H9 (cell line): Measurements from ENCODE around the gene EEF1A1. TPM values are rescaled to one million over a fixed set of nuclear protein-coding genes. Genes with fewer than 3 reads are reported as not detected.

Source experiments
- DNase-seq: peaks from one replicate; pipeline ENCODE4 v3.0.0-alpha.2; 2017
- H2AFZ ChIP-seq: one replicate; pipeline ENCODE4 v1.6.1; 2013; ENCODE audit warnings: mild to moderate bottlenecking, low read length, control low read depth, moderate library complexity
- H2AK5ac ChIP-seq: 2 replicates; pipeline ENCODE4 v1.6.1; 2013; ENCODE audit warnings: low read length, control low read depth, mixed read lengths; ENCODE audit not compliant: insufficient read length
- H2BK120ac ChIP-seq: one replicate; pipeline ENCODE4 v1.6.1; 2013; ENCODE audit warnings: low read depth, mild to moderate bottlenecking, low read length, control low read depth, inconsistent platforms; ENCODE audit not compliant: poor library complexity, severe bottlenecking
- H2BK12ac ChIP-seq: 2 replicates; pipeline ENCODE4 v1.6.1; 2013; ENCODE audit warnings: low read length, control low read depth, mixed read lengths, low read depth; ENCODE audit not compliant: insufficient read length
- H2BK15ac ChIP-seq: 2 replicates; pipeline ENCODE4 v1.6.1; 2013; ENCODE audit warnings: low read depth, low read length, control low read depth
- H2BK20ac ChIP-seq: one replicate; pipeline ENCODE4 v1.6.1; 2013; ENCODE audit warnings: low read depth, mild to moderate bottlenecking, low read length, control low read depth, inconsistent platforms; ENCODE audit not compliant: poor library complexity, severe bottlenecking
- H2BK5ac ChIP-seq: 2 replicates; pipeline ENCODE4 v1.6.1; 2013; ENCODE audit warnings: low read length, control low read depth, mixed read lengths; ENCODE audit not compliant: insufficient read length
- H3K14ac ChIP-seq: 2 replicates; pipeline ENCODE4 v1.6.1; 2013; ENCODE audit warnings: low read length, control low read depth; ENCODE audit not compliant: insufficient read depth
- H3K18ac ChIP-seq: 2 replicates; pipeline ENCODE4 v1.6.1; 2013; ENCODE audit warnings: low read depth, mild to moderate bottlenecking, mixed read lengths, low read length, control low read depth; ENCODE audit not compliant: insufficient read length
- H3K23ac ChIP-seq: 2 replicates; pipeline ENCODE4 v1.6.1; 2013; ENCODE audit warnings: low read length, control low read depth, mixed read lengths, low read depth; ENCODE audit not compliant: insufficient read length
- H3K23me2 ChIP-seq: 2 replicates; pipeline ENCODE4 v1.6.1; 2013; ENCODE audit warnings: low read depth, mild to moderate bottlenecking, mixed read lengths, low read length, control low read depth; ENCODE audit not compliant: insufficient read length, poor library complexity, severe bottlenecking
- H3K27ac ChIP-seq: 2 replicates; pipeline ENCODE4 v1.5.1; 2013; ENCODE audit warnings: low read length, control low read depth, mixed read lengths, low read depth; ENCODE audit not compliant: insufficient read length
- H3K27me3 ChIP-seq: 2 replicates; pipeline ENCODE4 v1.6.1; 2013; ENCODE audit warnings: low read length, control low read depth, inconsistent platforms; ENCODE audit not compliant: insufficient read depth
- H3K4ac ChIP-seq: 2 replicates; pipeline ENCODE4 v1.6.1; 2013; ENCODE audit warnings: low read depth, mild to moderate bottlenecking, control low read depth, inconsistent platforms, low read length, moderate library complexity
- H3K4me1 ChIP-seq: 2 replicates; pipeline ENCODE4 v1.6.1; 2013; ENCODE audit warnings: low read length, control low read depth, inconsistent platforms; ENCODE audit not compliant: insufficient read depth
- H3K4me2 ChIP-seq: 2 replicates; pipeline ENCODE4 v1.6.1; 2013; ENCODE audit warnings: low read length, control low read depth, mixed read lengths; ENCODE audit not compliant: insufficient read length, insufficient read depth
- H3K56ac ChIP-seq: 2 replicates; pipeline ENCODE4 v1.6.1; 2013; ENCODE audit warnings: low read depth, mild to moderate bottlenecking, mixed read lengths, low read length, control low read depth; ENCODE audit not compliant: insufficient read length
- H3K79me1 ChIP-seq: 2 replicates; pipeline ENCODE4 v1.6.1; 2013; ENCODE audit warnings: low read depth, mild to moderate bottlenecking, moderate library complexity, low read length, control low read depth, inconsistent platforms; ENCODE audit not compliant: insufficient read depth, poor library complexity, severe bottlenecking
- H3K79me2 ChIP-seq: 2 replicates; pipeline ENCODE4 v1.6.1; 2013; ENCODE audit warnings: low read length, control low read depth, inconsistent platforms; ENCODE audit not compliant: insufficient read depth
- H3K9ac ChIP-seq: 2 replicates; pipeline ENCODE4 v1.6.1; 2013; ENCODE audit warnings: low read length, control low read depth, mixed read lengths; ENCODE audit not compliant: insufficient read length; ENCODE audit errors: extremely low read depth
- H3K9me3 ChIP-seq: one replicate; pipeline ENCODE4 v1.6.1; 2013; ENCODE audit warnings: low read depth, low read length, inconsistent platforms; ENCODE audit not compliant: control insufficient read depth
- H3T11ph ChIP-seq: one replicate; pipeline ENCODE4 v1.6.1; 2013; ENCODE audit warnings: mild to moderate bottlenecking, low read length, control low read depth, inconsistent platforms
- H4K20me1 ChIP-seq: one replicate; pipeline ENCODE4 v1.6.1; 2013; ENCODE audit not compliant: control insufficient read depth, insufficient read length, insufficient read depth
- H4K5ac ChIP-seq: 2 replicates; pipeline ENCODE4 v1.6.1; 2013; ENCODE audit warnings: low read depth, mild to moderate bottlenecking, mixed read lengths, low read length, control low read depth; ENCODE audit not compliant: insufficient read length
- H4K8ac ChIP-seq: replicated peaks from 2 replicates; pipeline ENCODE4 v1.6.1; 2013; ENCODE audit warnings: low read length, control low read depth, mixed read lengths, low read depth; ENCODE audit not compliant: insufficient read length
- H4K91ac ChIP-seq: 2 replicates; pipeline ENCODE4 v1.6.1; 2013; ENCODE audit warnings: low read depth, mild to moderate bottlenecking, moderate library complexity, mixed read lengths, low read length, control low read depth; ENCODE audit not compliant: insufficient read length
- H3K27ac Mint-ChIP-seq, 3 experiments: 2 replicates in 2 of 3; 3 replicates in 1 of 3; pipeline ENCODE4 v1.8.0; 2020 to 2021; ENCODE audit warnings: mixed read lengths in 3 of 3, mild to moderate bottlenecking in 1 of 3, moderate library complexity in 1 of 3
- H3K27me3 Mint-ChIP-seq: 2 replicates; pipeline ENCODE4 v1.8.0; 2021; ENCODE audit warnings: low read depth, mild to moderate bottlenecking, moderate library complexity, mixed read lengths
- H3K36me3 Mint-ChIP-seq, 3 experiments: 2 replicates in 2 of 3; 3 replicates in 1 of 3; pipeline ENCODE4 v1.8.0; 2020 to 2021; ENCODE audit warnings: low read depth in 3 of 3, mixed read lengths in 3 of 3; ENCODE audit not compliant: insufficient read depth in 1 of 3
- H3K4me1 Mint-ChIP-seq, 2 experiments: 2 replicates each; pipeline ENCODE4 v1.8.0; 2020; ENCODE audit warnings: mixed read lengths in 2 of 2
- H3K4me3 Mint-ChIP-seq, 2 experiments: 2 replicates in 1 of 2; 3 replicates in 1 of 2; pipeline ENCODE4 v1.8.0; 2020 to 2021; ENCODE audit warnings: mild to moderate bottlenecking in 2 of 2, mixed read lengths in 2 of 2, moderate library complexity in 1 of 2
- H3K9me3 Mint-ChIP-seq, 2 experiments: 2 replicates in 1 of 2; 3 replicates in 1 of 2; pipeline ENCODE4 v1.8.0; 2020; ENCODE audit warnings: mild to moderate bottlenecking in 2 of 2, mixed read lengths in 2 of 2, moderate library complexity in 1 of 2
- WGBS: extraction: QIAGEN DNeasy Blood & Tissue Kit; methylation state at CpG from one replicate; pipeline ENCODE4 v1.1.7; 2013; ENCODE audit warnings: missing lambda C conversion rate, low lambda C conversion rate, mixed read lengths; ENCODE audit not compliant: insufficient read length; ENCODE audit errors: extremely low coverage; 5-methylcytosine and 5-hydroxymethylcytosine counted together
- total RNA-seq: library from RNA; stranded (reverse); gene quantifications from 2 replicates; pipeline ENCODE4 v1.2.1, GENCODE V29; 2021
- TF ChIP-seq, protein P1 (sequence below): fragments of 200-600 bp; sonication (generic); conservative IDR thresholded peaks from 3 replicates; pipeline ENCODE4 v1.8.0; 2021; ENCODE audit warnings: antibody characterized with exemption, mild to moderate bottlenecking

The EEF1A1 gene
- total RNA-seq, 1 experiment from 2014 or later: 13,057 TPM

DNA sequence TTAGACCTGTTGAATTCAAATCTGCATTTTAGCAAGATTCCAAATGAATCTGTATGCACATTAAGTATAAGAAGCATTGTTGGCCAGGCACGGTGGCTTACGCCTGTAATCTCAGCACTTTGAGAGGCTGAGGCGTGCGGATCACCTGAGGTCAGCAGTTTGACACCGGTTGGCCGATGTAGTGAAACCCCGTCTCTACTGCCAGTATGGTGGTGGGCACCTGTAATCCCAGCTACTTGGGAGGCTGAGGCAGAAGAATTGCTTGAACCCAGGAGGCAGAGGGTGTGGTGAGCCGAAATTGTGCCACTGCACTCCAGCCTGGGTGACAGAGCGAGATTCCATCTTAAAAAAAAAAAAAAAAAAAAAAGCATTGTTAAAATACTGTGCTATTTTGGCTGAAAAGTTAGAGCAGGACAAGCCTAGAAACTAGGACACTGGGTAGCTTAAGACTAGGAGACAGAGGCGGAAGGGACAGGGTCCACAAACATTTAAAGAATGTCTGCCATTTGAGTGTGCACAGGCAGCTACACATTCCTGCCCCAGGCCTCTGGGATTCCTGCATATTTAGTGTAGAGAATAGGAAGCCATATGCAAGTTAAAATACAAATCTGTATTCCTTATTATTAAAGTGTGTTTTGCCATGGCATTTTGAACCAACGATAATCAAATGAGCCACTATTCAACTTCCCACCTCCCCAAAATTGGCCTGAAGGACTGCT lies 45.1 kb upstream of the EEF1A1 start:
- peak overlapping the region; percentile 49 for H2BK120ac ChIP-seq
- no peak overlapping the region for H3K9ac ChIP-seq
- H3K18ac ChIP-seq: peak overlapping the region; percentile 75
- no peak overlapping the region for H3K23ac ChIP-seq
- H3K56ac ChIP-seq: no peak overlapping the region
- no peak overlapping the region for H2BK5ac ChIP-seq
- Mint-ChIP-seq H3K27ac (peak overlapping the region; percentile 74 to 99 (median 90)), H3K27me3 (no peaks in the 10 kb centered on the region), H3K9me3 (no peaks in the 10 kb centered on the region; a peak in 1 of 5 replicates), H3K4me3 (no peak overlapping the region; a peak in 1 of 5 replicates), H3K4me1 (peaks cover 23 to 28% of the 10 kb centered on the region in 2 experiments), H3K36me3 (no peaks in the 10 kb centered on the region)
- peak overlapping the region; percentile 90 for H3K27ac ChIP-seq
- H2BK15ac ChIP-seq: no peak overlapping the region
- no peaks in the 10 kb centered on the region for H3K9me3 ChIP-seq
- no peak overlapping the region for H3K4ac ChIP-seq
- DNase-seq: peak; percentile 79
- no peaks in the 10 kb centered on the region for H3K23me2 ChIP-seq
- H2BK12ac ChIP-seq: peak overlapping the region; percentile 93
- no CpG with 5 or more reads among the region's 11 CpGs for WGBS
- H3K14ac ChIP-seq: no peak overlapping the region
- no peak overlapping the region for H4K8ac ChIP-seq
- no peak overlapping the region for H2BK20ac ChIP-seq
- peaks cover 6% of the 10 kb centered on the region for H3K4me1 ChIP-seq
- H2AFZ ChIP-seq: no peak overlapping the region
- TF ChIP-seq, protein P1, sequence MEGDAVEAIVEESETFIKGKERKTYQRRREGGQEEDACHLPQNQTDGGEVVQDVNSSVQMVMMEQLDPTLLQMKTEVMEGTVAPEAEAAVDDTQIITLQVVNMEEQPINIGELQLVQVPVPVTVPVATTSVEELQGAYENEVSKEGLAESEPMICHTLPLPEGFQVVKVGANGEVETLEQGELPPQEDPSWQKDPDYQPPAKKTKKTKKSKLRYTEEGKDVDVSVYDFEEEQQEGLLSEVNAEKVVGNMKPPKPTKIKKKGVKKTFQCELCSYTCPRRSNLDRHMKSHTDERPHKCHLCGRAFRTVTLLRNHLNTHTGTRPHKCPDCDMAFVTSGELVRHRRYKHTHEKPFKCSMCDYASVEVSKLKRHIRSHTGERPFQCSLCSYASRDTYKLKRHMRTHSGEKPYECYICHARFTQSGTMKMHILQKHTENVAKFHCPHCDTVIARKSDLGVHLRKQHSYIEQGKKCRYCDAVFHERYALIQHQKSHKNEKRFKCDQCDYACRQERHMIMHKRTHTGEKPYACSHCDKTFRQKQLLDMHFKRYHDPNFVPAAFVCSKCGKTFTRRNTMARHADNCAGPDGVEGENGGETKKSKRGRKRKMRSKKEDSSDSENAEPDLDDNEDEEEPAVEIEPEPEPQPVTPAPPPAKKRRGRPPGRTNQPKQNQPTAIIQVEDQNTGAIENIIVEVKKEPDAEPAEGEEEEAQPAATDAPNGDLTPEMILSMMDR: no peak
- H3T11ph ChIP-seq: peak overlapping the region; percentile 46
- H3K79me1 ChIP-seq: no peaks in the 10 kb centered on the region
- no peaks in the 10 kb centered on the region for H3K27me3 ChIP-seq
- no peak overlapping the region for H4K5ac ChIP-seq
- H2AK5ac ChIP-seq: peak overlapping the region; percentile 91
- H3K79me2 ChIP-seq: no peaks in the 10 kb centered on the region
- peak overlapping the region; percentile 67 for H4K91ac ChIP-seq
- no peak overlapping the region for H3K4me2 ChIP-seq
- no peaks in the 10 kb centered on the region for H4K20me1 ChIP-seq
